Activated CD8-positive, alpha-beta memory T cell treated with anti-CD3 and anti-CD28 coated beads for 24 hours (primary cell): ENCODE results near the gene MCM3AP.
A peak's percentile ranks its signal among the peaks of the same experiment; 100 is the strongest.

Source experiments
- DNase-seq: peaks from one replicate; pipeline ENCODE4 v3.0.0-alpha.2; 2020

MCM3AP gene

GRCh38 chr21:46285206-46285661, at the start of gene MCM3AP:
TSS of gene MCM3AP (minus strand) at chr21:46285611. CDS start at chr21:46285286, 325 bp downstream.
- DNase-seq = no peak

- no peak for DNase-seq
Measured at GRCh38 chr21:46334351-46335140, 49.1 kb upstream of the MCM3AP start.

- DNase-seq = no peak
Measured at GRCh38 chr21:46329796-46330195, 44.4 kb upstream of the MCM3AP start.

- DNase-seq = no peak
Measured at GRCh38 chr21:46328151-46328550, 42.7 kb upstream of the MCM3AP start.

GRCh38 chr21:46327711-46328110, 42.3 kb upstream of the MCM3AP start:
- DNase-seq = no peak

GRCh38 chr21:46326110-46326703, 40.8 kb upstream of the MCM3AP start:
- DNase-seq = no peak

- DNase-seq = peak; percentile 80
Measured at GRCh38 chr21:46325073-46325912, 39.9 kb upstream of the MCM3AP start.

GRCh38 chr21:46324390-46325072, 39.1 kb upstream of the MCM3AP start:
- DNase-seq = peak; percentile 95

GRCh38 chr21:46323710-46324389, 38.4 kb upstream of the MCM3AP start, which contains the start of the genes C21orf58 and PCNT:
TSS of gene C21orf58 (minus strand) at chr21:46323870. CDS start at chr21:46322738, 1,132 bp downstream.
TSS of gene PCNT (plus strand) at chr21:46324156. CDS start at chr21:46324229, 73 bp downstream.
- DNase-seq = peak; percentile 98

- DNase-seq = no peak
Measured at GRCh38 chr21:46323227-46323709, 37.9 kb upstream of the MCM3AP start.

- DNase-seq = peak; percentile 68
Measured at GRCh38 chr21:46322351-46323226, 37.2 kb upstream of the MCM3AP start.

- no peak for DNase-seq
Measured at GRCh38 chr21:46320331-46320801, 35.0 kb upstream of the MCM3AP start.

GRCh38 chr21:46319186-46319585, 33.8 kb upstream of the MCM3AP start:
- DNase-seq = no peak

- DNase-seq = no peak
Measured at GRCh38 chr21:46318464-46318845, 33.0 kb upstream of the MCM3AP start.

GRCh38 chr21:46317710-46318463, 32.5 kb upstream of the MCM3AP start:
- no peak for DNase-seq

GRCh38 chr21:46316708-46317324, 31.4 kb upstream of the MCM3AP start:
- DNase-seq = no peak

GRCh38 chr21:46314441-46315020, 29.1 kb upstream of the MCM3AP start:
- DNase-seq = no peak

GRCh38 chr21:46312949-46313348, 27.5 kb upstream of the MCM3AP start:
- DNase-seq = no peak

- DNase-seq = no peak
Measured at GRCh38 chr21:46311568-46311967, 26.2 kb upstream of the MCM3AP start.
